Retinal pigment epithelial cell (primary cell): ENCODE data around the gene MROH2B.

Experiments used
- DNase-seq: peaks from one replicate; pipeline ENCODE4 v3.0.0-alpha.2; 2010; ENCODE audit warnings: low read depth
- H3K4me3 ChIP-seq: 2 replicates; pipeline ENCODE4 v1.5.1; 2011; ENCODE audit warnings: mild to moderate bottlenecking, low read length, control low read depth, moderate library complexity
- CTCF ChIP-seq: conservative IDR thresholded peaks from 2 replicates; pipeline ENCODE4 v1.5.1; 2011; ENCODE audit warnings: low read depth, low read length, control low read depth, inconsistent platforms

MROH2B gene

GRCh38 chr5:40988746-40989510, 82.2 kb downstream of the MROH2B start:
- TF ChIP-seq CTCF, result no peak
- DNase-seq, result no peak
- no peak overlapping the region for H3K4me3 ChIP-seq

GRCh38 chr5:40987349-40987748, 83.8 kb downstream of the MROH2B start:
- no peak overlapping the region for H3K4me3 ChIP-seq
- DNase-seq, result no peak
- TF ChIP-seq CTCF, result no peak

GRCh38 chr5:40986666-40987065, 84.5 kb downstream of the MROH2B start:
- no peak overlapping the region for H3K4me3 ChIP-seq
- no peak for DNase-seq
- no peak for TF ChIP-seq CTCF

- TF ChIP-seq CTCF, result no peak
- H3K4me3 ChIP-seq, result no peak overlapping the region
- no peak for DNase-seq
Measured at GRCh38 chr5:40985501-40985900, 85.6 kb downstream of the MROH2B start.

- H3K4me3 ChIP-seq, result no peak overlapping the region
- no peak for TF ChIP-seq CTCF
- no peak for DNase-seq
Measured at GRCh38 chr5:40984884-40985283, 86.3 kb downstream of the MROH2B start.

- H3K4me3 ChIP-seq, result no peak overlapping the region
- no peak for TF ChIP-seq CTCF
- DNase-seq, result no peak
Measured at GRCh38 chr5:40983781-40984180, 87.4 kb downstream of the MROH2B start.

GRCh38 chr5:40981420-40981819, 89.7 kb downstream of the MROH2B start:
- no peak overlapping the region for H3K4me3 ChIP-seq
- DNase-seq, result no peak
- no peak for TF ChIP-seq CTCF
